Activated gamma-delta T cell treated with anti-CD3 and anti-CD28 coated beads, Interleukin-2, amount 50 U/mL, for 16 hours (primary cell): Measurements from ENCODE around the gene GNG13.
"Not testable (repeated sequence)": the region's sequence is repeated elsewhere in the genome, so short reads cannot be mapped to it uniquely, and the experiment has no call there.

ENCODE experiments used
- DNase-seq: peaks from one replicate; pipeline ENCODE4 v3.0.0-alpha.2; 2020; ENCODE audit warnings: low read depth

The GNG13 gene

DNA sequence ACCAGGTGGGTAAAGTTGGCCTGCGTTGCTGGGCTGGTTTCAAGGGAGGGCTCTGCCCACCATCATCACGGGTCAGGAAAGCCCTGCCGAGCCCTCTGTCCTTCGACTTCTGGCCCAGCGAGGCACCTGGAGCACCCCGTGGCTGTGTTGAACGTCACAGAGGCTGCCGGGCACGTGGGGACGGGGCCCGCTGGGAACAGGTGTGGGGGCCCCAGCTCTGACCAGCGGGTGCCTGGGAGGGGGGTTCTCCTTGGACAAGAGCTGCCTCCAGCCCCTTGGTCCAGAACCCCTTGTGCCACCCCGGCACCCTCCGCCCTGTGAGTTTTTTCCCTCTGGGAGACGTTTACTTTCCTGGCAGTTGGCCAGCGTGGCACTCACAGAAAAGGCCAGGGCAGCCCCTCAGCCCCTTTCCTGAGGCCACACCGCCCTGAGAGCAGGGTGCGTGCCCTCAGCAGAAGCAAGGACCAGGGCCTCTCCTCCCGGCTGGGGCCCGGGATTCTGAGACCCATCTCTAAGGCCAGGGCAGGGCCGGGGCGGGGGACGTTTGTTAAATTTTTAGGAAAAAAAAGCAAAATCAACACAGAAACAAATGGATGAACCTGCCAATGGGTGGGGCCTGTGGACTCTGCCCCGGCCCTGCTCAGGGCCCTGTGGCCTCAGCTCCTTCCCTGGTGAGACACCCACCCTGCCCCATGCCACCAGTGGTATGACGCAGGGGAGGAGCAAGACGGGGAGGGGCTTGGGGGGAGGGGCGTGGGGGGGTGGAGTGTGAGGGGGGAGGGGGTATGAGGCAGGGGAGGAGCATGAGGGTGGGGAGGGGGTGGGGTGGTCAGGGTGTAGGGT, 31.3 kb upstream of the GNG13 start:
- DNase-seq = no peak

DNA sequence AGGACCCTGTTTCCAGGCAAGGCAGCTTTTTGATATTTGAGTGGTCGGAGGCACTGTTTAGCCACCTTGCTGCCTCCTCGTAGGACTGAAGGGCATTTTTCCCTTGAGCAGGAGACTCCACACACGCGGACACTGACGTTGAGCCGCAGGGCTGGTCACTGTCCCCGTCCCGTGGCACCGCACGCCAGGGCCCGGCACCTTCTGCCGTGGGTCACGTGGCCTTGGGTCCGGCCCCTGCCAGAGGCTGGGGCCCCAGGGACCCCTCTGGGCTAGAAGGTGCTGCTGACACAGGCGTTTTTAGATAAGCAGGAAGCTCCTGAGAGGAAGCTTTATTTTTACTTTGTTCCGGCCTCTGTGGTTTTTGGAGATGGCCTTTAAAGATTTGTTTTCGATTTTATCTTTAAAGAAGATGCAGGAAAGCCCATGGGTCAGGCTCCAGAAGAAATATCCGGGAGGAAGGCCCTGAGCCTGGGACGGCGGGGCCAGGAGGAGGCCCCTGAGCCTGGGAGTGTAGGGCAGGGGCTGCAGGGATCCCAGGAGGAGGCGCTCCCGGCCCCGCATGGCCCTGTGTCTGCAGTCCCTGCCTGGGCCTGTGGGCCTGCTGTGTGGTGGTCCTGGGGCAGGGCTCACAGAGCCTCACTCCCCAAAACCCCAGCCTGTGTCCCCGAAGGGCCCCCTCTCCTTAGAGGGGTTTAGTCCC, 30.5 kb upstream of the GNG13 start:
- DNase-seq = no peak

DNA sequence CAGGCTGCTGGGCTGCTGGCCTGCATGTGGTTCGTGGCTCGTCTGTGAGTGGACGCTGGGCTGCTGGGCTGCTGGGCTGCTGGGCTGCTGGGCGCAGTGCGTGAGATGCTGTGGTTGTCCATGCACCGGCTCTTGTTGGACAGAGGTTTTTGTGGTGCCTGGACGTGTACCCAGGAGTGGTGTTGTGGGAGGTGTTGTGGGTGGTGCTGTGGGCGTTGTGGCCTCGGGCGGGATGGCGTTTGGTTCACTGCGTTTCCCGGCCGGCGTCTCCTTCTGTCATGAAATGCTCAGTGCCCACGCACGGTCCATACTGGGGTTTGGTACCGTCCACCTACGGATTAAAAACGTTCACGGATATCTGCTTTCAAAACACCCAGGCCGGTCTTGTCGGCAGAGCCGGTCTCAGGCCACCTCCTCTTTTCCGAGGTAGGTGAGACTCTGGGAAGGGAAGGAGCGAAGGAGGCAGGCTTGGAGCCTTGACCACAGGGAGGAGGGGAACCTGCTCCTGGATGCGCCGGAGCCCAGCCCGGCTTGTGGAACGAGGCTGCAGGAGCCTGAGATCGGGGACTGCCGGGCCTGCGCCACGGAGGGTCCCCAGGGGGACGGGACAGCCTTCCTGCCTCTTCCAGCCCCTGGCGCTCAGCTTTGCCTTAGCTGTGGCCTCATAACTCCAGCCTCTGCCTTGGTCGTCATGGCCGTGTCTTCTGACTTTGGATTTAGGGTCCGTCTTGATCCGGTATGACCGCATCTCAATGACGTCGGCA, 29.8 kb upstream of the GNG13 start:
- no peak for DNase-seq

DNA sequence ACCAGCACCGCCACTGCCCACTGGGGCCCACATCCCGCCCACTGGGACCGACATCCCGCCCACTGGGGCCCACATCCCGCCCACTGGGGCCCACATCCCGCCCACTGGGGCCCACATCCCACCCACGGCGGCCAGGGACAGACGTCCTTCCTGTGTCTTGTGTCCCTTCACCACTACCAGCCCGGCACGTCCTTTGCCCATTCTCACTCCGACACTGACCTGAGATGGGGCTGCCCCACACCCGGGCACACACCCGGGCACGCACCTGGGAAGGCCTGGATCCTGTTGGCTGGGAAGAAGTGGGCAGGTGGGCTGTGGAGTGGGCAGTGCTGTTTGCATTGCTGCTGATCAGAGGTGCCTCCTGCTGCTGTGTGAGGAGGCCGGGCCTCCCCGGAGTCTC, 28.4 kb upstream of the GNG13 start:
- DNase-seq = no peak

DNA sequence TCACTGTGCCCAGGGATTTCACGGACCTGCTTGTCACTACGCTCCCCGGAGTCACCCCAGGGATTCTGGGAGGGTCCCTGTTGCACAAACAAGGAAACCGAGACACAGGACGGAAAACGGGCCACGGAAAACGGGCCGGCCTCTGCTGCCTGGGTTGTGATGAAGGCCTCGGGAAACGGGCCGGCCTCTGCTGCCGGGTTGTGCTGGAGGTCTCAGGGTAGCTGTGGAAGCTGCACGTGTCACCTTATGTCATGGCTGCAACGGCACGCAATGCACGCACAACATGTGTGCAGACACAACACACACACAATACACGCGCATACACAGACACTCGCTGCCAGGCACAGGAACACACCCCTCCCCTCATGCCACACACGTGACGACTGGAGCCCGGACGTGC, 27.0 kb upstream of the GNG13 start:
- DNase-seq = no peak

DNA sequence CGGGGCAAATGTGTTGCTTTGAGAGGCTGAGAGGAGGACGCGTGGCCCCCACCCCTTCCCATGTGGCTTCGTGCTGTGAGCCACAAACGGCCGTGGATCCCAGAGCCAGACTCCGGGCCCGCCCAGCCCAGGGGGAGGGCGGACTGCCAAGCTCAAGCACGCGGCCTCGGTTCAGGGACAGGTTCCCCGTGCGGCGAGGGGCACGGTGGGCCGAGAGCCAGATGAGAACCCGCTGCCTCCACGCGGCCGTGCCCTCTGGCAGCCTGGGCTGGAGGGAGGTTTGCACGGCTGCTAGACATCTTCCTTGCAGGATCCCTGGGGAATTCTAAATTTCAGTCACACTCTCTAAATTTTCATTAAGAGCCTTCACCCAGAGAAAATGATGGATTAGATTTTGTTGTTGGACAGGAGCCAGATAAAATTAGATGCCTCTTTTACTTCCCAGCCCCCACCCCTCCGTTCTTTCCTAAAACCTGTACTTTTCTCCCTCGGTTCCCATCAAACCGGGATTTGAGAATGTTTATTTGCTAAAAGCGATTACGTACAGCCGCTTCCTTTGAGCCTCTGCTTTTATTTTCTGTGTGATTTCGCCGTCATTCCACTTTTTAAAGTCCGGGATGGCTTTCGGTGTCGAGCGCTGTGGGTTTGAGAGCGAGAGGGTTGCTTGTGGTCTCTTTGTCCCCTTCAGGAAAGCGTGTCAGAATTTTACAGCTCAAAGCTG, 25.0 kb upstream of the GNG13 start:
- no peak for DNase-seq

DNA sequence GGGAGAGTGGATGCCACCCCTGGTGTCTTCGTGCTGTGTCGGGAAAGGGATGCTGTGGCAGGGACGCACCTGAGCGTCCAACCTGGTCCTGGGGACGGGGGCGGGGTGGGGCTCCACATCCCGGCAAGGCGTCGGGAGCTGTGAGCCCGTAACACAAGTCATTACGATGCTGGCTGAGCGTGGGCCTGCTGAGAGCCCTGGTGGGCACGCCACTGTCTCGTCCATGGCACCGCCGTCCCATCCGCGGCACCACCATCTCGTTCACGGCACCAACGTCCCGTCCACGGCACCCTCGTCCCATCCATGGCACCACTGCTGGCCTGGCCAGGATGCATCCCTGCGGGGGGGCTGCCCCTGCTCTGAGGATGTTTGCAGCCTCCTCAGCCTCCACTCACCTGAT, 24.1 kb upstream of the GNG13 start:
- DNase-seq = no peak

DNA sequence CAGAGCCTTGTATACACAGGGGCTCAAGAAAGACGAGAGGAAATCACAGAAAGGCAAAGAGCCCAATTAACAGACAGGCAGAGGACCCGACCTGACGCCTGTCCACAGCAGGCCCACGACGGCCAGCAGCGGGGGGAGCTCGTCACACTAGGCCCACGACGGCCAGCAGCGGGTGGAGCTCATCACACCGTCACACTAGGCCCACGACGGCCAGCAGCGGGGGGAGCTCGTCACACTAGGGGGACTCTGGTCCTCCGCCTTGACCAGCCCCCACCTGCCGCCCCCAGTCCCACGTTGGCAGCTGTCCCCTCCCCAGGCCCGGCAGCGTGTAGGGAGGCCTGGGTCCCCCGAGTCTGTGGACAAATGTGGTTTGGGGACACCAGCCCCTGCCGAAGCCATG, 23.7 kb upstream of the GNG13 start:
- DNase-seq = no peak

DNA sequence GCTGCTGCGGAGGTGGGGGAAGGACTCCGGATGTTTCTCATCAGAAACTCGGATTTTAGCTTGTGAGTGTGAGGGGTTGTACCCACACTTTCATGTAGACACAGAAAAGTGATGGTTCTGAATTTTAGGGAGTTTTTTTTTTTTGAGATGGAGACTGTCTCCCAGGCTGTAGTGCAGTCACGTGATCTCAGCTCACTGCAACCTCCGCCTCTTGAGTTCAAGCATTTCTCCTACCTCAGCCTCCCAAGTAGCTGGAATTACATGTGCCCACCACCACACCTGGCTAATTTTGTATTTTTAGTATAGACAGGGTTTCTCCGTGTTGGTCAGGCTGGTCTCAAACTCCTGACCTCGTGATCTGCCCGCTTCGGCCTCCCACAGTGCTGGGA, 22.4 kb upstream of the GNG13 start:
- DNase-seq = no peak

DNA sequence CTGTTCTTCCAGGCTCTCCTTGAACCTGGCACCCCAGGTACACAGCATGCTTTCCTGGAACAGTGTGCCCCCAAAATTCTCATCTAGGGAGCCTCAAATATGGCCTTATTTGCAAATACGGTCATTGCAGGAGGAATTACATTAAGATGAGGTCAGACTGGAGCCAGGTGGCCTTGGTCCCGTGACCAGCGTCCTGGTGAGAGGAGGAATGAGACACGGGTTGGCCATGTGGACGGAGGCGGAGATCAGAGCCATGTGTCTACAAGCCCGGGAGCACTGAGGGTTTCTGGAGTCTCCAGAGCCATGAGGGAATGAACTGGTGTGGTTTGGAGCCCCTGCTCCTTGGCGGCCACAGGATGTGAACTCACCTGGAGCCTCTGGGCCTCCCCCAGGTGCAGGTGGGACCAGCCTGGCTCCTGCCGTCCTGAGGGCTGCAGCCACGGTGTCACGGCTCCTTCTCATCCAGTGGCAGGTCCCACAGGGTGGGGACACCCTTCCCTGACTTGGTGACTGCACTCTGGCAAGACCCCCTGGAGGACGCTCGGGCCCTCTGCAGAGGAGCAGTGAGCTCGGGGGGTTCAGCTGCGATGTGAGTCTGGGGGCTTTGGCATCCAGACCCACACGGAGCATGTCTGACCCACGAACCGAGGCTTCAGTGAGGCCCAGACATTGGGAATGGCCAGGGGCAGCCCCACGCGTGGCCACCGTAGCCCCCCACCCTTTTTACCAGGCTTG, 21.8 kb upstream of the GNG13 start:
- no peak for DNase-seq

DNA sequence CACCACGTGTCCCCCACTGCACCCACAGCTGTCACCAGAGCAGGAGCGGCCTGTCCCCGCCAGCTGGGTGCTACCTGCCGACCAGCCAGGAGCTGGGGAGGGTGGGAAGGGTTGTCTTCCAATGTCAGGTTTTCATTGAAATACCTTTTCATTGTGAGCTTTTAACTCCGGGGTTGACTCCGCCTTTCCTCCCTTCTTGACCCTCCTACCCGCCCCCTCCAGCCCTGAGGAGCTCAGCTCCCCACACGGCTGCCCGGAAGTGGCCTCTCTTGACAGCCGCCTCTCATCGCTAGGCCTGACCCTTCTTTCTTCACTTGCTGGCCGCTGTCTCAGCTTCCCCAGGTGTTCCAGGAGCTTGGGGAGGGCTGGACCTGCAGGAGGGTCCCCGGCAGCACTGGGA, 21.2 kb upstream of the GNG13 start:
- no peak for DNase-seq

DNA sequence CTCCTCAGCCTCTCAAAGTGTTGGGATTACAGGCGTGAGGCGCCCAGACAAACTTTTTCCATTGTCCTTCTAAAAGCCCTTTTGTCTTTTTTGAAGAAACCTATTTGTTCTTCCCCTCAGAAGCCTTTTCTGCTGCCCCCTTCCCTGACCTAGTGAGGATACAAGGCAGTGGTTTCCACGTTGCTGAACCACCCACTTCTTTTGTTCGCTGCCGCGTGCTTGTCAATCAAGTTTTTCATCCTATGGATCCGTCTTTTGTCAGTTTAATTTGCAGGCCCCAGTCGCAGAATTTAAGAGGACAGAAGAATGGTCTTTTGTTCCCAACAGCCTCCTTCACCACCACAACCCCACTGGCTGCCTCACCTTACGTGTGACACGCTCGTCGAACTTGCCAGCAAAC, 20.2 kb upstream of the GNG13 start:
- DNase-seq = no peak

DNA sequence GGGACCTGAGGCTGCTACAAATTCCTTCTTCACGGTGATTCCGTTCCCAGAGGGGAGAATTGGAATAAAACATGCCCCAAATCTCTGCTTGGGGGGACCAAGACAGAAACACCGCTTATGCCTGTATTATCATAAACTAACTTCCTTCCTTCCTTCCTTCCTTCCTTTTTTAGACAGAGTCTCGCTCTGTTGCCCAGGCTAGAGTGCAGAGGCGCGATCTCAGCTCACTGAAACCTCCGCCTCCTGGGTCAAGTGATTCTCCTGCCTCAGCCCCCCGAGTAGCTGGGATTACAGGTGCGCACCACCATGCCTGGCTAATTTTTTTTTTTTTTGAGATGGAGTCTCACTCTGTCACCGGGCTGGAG, 19.5 kb upstream of the GNG13 start:
- DNase-seq = not testable (repeated sequence)

DNA sequence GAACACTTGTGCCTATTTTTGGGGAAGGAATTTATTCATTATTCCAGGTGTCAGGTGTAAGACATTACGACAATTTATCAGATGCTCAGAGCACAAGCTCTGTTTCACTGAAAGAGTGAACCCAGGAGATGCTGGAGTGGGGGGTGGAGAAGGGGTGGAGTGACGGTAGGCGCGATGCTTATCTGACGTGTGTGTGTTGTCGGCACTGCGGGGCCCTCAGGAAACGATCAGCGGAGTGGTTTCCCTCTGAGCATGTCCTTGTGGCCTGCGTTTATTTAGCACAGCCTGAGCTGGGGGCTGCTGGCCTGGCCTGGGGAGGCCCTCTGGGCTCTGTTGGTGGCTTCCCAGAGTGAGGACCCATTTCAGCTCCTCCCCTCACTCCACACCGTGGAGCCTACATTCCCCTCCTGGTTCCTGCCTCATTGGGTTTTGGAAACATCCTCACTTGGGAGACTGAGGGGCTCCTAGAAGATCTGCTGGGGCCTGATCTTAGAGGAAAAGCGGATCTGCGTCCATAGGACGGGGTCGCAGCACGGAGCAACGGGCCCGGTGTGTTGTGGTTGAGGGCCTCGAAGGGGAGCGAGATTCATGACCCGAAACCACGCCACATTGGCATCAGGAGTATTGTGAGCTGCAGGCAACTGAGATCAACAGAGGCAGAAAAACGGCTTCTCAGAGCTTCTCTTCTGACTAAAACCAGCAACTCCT, 19.0 kb upstream of the GNG13 start:
- no peak for DNase-seq

DNA sequence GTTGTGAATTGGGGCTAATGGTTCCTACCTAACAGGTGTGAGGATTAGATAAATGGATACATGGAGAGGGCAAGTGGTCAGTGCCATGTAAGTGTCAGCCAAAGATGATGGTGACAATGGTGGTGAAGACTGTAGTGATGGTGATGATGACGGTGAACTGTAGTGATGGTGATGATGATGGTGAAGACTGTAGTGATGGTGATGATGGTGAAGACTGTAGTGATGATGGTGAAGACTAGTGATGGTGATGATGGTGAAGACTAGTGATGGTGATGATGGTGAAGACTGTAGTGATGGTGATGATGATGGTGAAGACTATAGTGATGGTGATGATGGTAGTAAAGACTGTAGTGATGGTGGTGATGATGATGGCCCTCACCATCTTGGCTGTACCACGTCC, 18.1 kb upstream of the GNG13 start:
- DNase-seq = no peak

DNA sequence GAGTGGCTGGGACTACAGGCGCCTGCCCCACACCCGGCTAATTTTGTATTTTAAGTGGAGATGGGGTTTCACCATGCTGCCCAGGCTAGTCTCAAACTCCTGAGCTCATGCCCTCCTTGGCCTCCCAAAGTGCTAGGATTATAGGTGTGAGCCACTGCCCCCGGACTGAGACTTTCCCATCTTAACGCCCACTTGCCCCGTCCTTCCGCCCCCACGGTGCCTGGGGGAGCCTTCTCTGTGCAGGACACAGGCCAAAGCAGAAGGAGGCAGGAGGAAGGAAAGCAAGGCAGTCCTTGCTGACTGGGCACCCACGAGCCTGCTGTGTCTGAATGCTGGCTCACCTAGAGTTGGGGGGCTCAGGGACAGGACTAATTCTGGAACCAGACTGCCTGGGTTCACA, 17.6 kb upstream of the GNG13 start:
- no peak for DNase-seq

DNA sequence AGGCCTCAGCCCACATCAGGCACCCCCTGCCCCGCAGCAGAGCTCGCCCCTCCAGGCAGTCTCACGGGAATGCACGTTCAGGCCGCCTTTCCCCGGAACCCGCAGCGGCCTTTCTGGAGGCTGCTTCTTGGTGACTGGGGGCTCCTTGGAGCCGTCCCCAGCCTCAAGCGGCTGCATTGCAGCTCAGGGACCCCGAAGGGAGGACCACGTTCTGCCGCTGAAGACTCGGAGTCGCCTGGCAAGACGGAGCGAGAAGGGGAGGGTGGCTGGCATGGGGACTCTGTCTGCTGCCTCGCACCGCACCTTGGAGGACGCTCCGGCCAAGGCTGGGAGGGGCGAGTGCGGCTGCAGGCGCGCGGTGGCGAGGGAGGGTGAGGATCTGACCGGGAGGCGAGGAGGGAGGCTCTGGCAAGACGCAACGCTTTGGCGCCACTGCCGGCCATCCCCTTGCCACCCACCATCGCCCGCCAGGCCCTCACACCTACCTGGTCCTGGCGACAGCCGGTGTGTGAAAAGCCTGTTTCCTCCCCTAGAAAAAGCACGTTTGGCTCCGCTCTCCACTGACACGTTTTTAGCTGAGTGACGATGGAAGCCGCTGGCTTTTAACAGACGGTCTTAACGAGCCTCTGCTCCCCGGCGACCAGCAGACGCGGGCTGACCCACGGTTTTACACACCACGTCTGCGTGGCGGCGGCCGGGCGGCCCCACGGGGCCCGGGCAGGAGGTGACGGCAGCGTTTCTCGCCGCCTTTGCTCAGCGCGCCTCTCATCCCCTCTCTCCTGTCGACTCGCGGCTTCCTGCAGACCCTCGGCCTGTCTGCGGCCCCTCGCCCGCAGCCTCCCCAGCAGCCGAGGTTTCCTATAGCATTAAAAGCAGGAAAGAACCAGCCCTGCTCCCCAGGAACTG, 16.7 kb upstream of the GNG13 start:
- no peak for DNase-seq

DNA sequence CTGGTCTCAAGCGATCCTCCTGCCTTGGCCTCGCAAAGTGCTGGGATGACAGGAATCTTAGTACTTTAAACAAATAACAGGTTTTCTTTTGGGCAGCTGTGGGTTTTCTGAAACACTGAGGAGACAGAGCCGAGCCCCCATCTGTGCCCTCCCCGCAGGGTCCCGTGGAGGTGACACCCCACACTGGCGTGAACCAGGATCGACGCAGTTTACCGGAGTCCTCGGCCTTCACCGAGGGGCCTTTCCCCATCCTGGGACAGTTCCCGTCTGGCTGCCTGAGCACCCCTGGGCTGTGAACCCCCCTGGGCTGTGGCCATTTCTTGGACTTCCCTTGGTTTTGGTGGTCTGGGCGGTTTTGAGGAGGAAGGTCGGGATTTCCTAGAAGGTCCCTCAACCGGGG, 15.3 kb upstream of the GNG13 start:
- no peak for DNase-seq

DNA sequence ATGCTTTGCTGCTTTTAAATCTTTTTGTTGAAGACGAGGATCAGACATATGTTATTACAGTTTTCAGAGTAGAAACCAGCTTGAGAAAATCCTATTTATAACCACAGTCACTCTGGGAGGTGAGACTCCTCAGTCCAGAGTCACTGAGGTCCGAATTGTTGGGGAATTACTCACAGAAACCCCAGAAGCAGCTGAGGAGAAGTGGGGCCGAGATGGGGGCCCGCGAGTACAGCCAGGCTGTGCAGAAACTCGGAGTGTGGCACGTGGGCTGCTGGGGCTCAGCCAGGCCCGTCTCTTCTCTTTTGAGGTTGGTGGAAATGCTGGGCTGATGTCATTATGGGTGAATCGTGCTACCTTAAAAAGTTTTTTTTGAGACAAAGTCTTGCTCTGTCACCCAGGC, 14.4 kb upstream of the GNG13 start:
- DNase-seq = no peak

DNA sequence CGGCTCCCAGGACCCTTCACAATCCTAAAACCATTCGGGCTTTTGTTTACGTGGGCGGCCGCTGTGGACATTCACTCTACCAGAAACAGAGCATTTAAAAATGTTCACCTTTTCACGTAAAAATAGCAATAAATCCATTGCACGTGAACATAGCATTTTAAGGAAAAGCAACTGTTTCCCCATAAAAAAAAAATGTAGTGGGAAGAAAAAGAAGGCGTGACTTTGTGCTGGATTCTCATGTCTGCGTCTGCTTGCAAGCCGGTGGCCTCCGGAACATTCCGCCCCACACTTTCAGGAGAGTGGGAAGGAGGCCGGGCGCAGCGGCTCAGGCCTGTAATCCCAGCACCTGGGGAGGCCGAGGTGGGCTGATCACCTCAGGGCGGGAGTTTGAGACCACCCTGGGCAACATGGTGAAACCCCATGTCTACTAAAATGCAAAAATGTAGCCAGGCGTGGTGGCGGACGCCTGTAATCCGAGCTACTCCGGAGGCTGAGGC, 13.4 kb upstream of the GNG13 start:
- DNase-seq = no peak
